Measurements from ENCODE around the gene UROS.

Gene UROS

DNA sequence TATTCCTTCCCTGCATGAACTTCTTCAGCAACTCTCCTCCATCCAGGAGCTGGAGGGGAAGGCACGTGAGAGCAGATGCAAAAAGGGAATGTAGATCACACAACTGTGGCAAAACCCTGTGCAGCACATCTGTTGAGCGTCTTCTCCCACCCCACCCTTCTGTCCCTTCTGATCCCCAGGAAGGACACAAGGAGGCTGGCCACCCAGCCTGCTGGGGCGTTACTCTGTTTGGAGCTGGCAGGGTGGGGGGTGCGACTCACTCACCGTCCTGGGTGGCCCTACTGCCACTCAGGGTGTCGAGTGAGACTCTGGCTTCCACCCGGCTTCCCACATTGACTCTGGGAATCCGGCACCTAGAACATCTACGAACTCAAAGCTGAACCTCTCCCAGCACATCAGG lies 37.3 kb downstream of the UROS start:
- DNase-seq, result no peak

DNA sequence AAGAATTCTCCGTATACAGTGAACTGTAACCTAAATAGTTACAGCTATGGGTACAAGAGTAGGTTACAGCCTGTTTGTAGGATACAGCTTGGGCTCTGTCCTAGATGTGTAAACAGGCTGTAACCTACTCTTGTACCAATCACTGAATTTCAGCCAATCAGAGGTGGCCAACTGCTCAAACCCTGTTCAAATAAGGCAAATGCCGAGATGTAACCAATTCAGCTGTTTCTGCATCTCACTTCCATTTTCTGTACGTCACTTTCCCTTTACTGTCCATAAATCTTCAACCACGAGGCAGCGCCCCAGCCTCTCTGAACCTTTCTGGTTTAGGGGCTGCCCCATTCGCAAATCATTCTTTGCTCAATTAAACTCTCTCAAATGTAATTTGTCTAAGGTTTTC lies 39.1 kb downstream of the UROS start:
- no peak for DNase-seq

DNA sequence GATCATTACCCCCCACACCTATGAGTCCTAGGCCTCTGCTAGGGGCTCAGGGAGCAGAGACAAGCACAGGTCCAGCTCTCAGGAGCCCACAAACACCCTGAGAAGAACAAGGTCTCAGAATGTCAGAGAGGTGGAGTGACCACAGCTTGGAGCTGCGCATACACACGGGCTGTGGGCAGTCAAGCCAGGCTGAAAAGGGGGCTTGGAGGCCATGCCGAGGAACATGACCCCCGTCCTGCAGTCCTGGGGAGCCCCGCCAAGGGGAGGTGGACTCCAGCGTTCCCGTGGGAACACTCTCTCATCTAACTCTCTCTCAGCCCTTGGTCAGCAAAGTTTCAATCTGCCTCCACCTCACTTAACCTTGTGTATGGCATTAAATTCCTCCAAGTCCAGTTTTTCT lies 39.6 kb downstream of the UROS start:
- DNase-seq, result no peak

DNA sequence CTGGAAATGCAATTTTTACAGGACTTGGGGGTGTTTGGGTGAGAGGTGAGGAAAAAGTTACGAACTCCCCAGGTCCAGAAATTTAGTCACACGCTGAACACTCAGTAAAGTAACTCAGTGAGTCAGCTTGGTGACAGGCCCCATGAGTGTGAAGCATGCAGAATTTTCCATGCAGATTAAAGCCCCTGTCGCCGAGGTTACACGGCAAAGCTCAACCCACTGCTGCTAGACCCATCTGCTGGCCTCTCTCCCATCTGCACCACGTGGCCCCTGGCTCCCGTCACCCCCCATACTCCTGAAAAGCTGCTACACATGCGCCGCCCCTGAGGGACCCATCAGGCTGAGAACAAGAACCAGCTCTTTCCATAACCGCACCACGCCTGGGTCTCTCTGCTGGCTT lies 40.4 kb downstream of the UROS start:
- no peak for DNase-seq

DNA sequence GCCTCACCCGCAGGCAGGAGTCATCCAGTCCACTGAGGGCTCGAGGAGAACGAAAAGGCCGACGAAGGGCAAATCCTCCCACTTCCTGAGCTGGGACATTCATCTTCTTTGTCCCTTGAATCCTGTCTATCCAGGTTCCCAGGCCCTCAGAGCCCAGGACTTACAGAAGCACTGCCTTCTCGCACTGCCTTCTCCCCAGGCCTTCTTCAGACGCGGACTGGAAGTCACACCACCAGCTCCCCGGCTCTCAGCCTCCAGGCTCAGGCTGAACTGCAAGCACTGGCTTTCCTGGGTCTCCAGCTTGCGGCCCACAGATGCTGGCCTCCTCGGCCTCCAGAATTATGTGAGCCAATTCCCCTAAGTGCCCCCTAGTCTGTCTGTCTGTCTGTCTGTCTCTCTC lies 41.0 kb downstream of the UROS start:
- no peak for DNase-seq

DNA sequence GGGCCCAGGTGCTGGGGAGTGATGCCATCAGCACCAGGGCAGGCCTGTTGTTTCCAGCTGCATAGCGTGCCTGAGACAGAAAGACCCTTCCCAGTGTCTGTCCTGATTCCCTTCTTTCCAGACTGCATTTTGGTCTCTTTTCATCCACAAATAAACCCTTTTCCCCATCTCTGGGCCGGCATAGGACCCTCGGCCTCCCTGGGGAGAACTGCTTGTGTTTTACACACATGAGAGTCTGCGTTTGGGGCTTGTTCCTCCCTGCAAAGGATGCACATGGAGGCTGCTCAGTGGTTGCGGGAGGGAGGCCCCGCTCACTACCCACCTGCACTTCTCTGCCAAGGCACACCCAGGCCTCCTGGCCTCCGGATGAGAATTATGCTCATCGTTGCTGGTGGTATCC lies 41.7 kb downstream of the UROS start:
- DNase-seq, result no peak

DNA sequence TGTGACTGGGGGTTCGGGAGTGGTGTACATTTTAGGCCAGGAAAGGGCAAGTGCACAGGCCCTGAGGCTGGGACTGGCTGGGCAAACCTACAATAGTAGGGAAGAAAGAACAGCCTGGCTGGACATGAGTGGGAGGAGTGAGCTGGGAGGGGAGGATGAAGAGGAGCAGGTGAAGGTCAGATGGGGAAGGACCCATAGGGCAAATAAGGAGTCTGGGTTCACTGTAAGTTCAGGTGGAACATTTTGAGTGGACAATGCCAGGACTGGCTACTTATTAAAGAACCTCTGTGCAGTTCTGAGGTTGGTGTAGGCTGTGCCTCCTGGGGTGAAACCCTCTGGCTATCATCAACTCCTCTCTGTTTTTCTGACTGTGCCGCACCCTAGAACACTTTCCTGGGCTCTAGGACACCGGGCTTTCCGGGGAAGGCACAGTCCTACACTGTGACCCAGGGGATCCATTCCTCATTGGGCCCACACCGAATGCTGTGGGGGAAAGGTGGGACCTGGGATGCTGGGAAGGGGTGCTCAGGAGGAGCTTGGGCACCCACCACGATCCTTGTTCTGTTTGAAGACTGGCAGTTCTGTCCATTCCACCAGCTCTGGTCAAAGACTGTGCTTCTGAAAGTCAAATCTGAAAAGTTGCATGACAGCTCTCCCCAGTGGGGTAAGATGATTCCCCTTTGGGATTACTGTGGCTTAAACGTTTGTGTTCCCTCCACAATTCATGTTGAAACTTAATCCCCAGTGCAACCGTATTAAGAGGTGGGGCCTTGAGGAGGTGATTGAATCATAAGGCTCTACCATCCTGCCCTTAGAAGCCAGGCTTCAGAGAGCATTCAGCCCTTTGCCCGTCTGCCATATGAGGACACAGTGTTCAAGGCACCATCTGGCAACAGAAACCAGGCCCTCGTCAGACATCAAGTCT lies 43.4 kb downstream of the UROS start:
- DNase-seq, result no peak

DNA sequence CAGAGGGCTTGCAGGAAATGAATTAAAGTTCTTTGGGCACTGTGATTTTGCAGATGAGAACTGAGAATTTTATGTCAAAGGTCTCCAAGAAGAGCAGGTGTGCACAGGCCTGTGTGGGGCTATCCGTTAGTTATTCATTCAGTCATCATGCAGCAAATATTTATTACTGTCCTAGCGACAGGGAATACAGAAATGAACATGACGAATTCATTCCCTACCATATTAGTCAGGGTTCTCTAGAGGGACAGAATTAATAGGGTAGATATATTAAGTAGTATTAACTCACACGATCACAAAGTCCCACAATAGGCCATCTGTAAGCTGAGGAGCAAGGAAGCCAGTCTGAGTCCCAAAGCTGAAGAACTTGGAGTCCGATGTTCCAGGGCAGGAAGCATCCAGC lies 44.5 kb downstream of the UROS start:
- no peak for DNase-seq

DNA sequence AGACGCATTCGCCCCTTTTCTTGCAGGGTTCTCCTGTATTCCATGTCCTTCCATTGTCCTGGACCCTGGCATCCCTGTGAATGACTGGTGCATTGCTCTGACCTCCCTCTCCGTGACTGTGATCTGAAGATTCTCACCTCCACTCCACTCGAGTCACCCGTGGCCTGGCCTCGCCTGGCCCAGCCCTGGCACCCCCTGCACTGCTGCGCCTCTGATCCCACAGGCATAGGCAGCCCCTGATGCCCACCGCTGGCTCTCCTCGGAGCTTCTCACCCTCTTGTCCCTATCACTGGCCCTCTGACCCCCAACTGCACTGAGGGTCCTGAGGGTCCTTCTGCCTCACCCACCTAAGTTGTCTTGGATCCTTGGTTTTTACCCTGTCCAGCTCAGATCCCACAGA lies 45.3 kb downstream of the UROS start:
- no peak for DNase-seq

DNA sequence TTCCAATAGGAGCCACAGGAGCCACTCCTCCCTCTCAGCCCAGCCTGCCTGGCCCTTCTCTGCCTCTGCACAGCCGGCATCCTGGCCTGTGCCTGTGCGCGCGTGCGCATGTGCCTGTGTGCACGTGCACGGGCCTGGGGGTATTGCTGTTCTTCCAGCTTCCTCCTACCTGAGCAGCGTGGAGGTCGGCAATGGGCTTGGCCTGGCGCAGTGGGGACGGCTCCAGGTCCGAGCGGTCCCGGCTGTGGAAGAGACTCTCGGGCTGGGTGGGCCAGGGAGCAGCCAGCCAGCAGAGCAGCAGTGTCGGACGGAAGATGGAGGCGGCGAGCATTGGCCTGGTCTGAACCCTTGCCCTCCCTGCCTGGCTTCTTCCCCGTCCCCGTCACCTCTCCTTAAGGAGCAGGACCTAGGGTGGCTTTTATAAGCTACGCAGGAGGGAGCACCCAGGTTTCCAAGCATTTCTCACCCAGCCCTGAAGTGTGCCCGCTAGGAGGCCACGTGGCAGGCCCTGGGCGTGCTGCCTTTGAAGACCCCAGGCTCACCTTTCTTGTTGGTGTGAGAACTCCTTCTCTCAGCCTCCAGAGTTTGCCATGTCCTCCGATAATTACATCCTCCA lies 47.5 kb downstream of the UROS start, which contains the start of gene MMP21:
MMP21 (minus strand) TSS at position 331 of the 616 bp plus-strand sequence; CDS start at position 331, 0 bp downstream.
- DNase-seq, result no peak

DNA sequence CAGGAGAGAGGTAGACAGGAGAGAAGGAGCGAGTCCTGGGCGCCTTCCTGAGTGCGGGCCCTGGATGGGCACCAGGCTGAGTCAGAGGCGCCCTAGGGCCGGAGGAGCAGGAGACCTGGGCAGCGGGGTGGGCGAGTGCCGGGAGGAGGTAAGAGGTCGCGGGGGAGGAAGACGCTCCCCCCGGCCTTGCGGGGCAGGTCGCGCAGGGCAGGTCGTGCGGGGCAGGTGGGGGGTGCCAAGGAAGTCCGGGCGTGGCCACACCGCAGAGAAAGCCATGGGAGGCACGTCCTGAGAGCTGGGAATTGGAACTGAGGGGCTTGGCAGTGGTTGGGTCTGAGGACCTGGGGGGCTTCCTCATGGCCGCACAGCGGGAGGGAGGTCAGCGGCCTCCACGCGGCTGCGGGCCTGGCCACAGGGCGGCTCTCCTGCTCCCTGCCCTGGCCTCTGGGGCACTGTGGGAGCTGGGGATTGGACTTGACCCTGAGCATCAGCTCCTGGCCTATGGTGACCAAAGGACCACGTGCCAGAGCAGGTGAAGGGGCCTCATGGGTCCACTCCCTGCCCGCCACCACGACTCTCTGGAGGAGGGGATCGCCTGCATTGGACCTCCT lies 48.4 kb downstream of the UROS start:
- no peak for DNase-seq

DNA sequence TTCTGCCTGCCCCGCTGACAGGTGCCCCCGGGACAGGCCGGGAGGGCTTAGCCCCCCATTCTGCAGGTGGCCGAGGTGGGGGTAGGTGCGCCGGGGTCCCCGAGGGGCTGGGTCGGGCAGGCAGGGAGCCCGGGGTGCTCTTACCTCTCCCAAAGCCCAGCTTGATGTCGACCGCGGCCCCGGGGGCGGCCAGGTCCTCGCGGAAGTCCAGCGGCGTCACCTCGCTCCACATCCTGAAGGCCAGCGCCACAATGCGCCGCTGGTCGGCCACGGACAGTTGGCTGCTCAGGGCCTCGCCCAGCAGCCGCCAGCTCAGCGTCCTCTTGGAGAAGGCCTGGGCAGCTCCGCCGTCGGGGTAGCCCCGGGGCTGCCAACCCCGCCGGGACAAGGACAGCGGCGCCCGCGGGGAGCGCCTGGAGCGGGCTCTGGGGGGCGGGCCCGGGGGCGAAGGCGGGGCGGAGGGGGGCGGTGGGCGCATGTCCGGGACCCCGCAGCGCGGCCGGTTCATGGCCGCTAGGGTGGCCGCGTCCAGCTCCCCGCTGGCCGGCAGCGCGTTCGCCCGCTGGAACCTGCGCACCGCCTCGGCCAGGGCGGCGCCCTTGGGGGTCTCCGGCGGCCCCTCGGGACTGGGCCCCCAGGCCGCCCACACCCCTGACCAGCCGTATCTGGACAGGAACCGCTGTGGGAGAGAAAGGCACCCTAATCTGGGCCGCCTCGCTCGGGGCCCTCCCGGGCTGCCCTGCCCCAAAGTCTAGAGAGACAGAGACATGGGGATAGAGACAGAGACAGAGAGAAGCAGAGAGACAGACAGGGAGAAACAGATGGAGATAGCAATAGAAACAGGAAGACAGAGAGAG lies 49.1 kb downstream of the UROS start:
- DNase-seq, result no peak

DNA sequence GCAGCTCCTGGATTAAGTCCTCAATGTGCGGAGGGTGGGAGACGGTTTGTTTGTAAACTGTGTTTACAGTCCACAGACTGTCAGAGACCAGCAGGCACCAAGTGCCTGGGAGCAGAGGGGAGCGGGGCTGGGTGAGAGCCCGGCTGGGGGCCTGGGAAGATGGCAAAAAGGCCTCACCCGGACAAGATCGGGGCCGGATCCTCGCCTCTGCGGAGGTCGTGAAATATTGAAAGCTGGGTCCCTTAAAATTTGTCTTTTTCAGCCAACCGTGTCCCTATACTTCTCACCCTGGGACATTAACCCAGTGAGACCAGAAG lies 50.2 kb downstream of the UROS start:
- no peak for DNase-seq

DNA sequence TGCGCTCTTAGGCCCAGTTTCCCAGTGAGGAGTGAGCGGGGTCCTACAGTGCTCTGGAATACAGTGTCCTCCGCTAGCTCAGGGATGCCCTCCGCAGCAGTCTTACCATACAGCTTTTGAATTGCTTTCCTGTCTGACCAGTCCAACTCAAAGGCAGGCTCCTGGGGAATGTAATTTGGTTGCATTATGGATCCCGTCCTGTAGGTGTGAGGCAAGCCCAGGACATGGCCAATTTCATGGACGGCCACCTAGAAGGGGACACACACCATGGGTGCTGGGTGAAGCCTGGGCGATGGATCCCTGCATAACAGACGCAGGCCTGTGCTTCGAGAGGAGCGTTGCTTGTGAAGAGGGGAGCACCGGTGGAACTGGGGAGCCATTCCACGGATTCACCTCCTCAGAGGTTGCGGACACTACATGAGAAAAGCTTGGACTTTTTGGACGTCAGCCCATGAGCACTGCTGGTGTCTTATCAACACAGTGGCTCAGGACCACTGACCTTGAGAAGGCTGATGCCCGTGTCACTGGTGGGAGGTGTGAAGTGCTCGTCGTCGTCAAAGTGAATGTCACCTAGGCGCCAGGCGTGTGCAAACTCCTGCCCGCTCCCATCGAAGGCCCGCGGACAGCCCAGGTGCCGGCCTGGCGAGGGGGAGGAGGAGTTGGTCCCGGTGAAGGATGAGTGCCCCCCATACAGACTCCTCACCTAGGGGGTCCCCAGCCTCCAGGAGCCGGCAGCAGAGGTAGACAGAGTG lies 50.8 kb downstream of the UROS start:
- DNase-seq, result no peak

DNA sequence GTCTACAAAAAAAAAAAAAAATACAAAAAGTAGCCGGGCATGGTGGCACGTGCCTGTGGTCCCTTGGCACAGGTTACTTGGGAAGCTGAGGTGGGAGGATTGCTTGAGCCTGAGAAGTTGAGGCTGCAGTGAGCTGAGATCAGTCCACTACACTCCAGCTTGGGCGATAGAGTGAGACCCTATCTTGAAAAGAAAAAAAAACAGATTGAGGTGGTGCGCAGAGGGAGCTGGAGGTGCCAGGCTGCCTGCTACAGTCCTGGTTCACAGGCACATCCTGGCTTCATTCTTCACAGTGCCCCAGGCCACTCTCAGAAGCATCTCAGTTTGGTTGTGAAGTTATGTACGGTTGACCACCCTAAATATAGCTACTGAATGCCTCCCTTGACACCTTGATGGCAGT lies 52.2 kb downstream of the UROS start:
- no peak for DNase-seq

DNA sequence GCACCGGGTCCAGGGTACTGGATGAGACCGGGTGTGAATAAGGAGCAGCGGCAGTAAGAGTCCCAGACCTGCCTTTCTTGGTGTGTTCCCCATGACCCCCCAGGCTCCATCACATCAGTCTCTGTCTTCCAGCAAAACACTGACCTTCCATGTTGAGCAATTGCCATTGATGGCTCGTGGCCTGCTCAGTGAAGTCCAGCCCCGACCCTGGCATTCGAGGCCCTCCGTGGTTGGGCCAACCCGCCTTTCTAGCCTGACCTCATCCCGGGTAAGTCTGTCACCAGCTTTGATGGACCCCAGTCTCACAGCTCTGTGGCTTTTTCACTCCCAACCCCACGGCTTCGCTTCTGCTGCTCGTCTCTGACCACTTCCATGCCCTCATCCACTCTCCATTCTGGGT lies 53.9 kb downstream of the UROS start:
- no peak for DNase-seq

DNA sequence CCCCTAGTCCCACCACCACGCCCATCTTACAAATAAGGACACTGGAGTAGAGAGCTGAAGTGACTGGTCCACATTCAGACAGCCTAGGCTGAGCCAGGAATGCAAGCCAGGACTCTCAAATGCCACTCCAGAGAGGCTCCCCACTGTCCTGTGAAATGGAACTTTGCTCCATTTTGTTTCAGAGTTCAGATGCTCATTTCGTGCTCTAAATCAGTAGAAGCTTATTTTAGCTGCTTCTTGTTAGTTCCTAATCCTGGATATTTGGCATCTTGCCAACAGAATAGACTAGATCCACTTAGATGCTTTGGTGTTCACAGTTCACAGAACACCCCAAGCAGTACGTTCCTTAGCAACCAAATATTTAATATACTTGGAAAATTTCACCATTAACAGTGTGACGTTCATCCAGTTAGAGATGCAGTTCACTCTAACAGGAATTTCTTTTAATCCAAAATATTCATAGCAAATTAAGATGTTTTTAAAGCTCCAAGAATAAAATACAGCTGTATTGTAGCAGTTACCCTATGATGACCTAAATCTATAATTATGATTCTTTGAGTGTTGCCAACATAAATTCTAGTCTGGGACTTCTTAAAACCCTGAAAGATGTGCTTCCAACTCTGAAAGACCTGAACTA lies 54.7 kb downstream of the UROS start:
- DNase-seq, result no peak

DNA sequence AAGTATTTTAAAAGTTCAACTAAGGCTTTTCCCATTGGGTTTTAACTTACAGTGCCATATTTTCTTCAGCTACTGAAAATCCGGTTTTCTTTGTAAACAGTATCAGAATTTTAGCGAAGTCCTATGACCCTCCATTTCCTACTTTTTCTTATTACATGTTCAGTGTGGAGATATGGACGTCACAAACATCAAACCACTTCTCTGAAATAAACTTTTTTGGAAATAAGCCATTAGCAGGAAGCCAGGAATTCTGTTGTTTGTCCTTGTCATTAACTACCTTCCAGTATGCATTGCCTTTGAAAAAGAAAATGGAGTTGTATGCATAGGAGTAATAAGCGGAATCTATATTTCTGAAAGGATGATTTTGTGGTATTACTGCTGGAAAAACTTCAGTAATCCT lies 56.5 kb downstream of the UROS start:
- no peak for DNase-seq

DNA sequence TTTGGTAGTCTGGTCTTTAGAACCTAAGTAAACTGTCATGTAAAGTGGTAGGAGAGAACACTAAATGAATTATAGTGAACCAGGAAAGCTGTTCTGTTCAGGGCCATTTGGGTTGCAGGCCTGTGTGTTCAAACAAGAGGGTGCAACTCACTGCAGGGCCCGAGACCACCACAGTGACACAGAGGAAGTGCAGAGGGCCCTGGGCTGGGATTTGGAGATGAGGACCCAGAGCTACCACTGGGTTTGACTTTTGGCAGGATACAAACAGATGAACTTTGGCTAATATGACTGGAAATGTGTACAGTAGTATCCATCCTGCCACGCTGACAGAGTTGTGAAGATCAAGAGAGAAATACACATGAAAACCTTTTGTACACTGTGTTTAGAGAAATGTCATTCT lies 57.2 kb downstream of the UROS start:
- no peak for DNase-seq

DNA sequence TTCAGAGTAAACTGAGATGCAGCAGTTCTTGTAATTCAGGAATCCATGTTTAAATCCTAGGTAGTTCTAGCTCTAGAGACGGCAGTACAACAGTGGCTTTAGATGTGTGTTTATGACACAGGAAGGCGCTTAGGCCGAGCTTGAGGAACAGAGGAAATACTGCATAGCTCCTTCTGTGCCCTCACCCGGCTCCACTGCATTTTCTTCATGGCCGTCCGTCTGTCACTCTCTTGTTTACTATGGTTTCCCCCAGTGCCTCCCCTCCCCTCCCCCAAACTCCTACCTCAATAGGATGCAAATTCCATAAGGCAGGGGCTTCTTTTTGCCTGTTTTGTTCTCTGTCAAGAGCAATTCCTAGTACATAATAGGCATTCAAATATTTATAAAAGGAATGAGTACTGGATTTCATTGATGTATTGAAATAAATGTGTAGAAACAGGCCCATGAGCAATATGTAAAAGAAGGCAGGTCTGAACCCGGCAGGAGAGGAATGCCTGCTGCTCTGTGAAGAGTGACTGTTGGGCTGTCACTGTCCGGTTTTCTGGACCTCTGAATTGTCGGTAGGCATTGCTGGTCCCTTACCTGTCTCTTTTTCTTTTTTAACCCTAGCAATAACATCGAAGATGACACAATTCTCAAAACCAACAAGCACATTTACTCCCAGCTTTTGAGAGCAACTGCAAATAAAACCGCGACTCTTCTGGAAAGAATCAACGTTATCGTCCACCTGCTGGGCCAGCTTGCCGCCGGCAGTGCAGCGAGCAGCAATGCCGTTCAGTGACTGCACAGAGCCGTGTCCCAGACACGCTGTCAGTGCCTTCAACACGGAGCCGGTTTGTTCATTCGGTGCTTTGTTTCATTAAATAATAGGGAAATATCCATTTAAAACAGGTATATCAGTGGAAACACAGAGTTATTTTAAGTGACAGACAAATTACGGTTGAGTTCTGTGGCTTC lies 60.1 kb downstream of the UROS start:
- DNase-seq, result no peak

DNA sequence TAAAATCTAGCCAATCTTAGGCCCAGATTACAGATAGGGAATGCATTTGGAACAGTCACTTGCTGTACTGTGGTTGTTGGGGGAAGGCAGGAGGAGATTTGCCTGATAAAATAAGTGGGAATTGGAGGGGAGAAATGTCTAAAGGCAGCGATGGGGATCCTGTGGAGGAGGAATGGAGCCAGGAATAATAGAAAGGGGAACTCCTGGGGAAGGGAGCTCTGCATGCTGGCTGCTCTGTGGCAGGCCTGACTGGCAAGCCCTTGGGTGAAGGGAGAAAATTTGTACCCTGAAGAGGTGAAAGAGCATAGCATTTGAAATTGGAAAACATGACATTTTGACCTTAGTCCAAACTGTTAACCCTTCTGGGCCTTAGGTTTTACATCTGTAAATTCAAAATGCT lies 61.1 kb downstream of the UROS start:
- no peak for DNase-seq

Measured in CD4-positive, alpha-beta T cell treated with Interleukin-17A for 1 hour (primary cell).